Suppressor macrophage (primary cell): ENCODE results near the gene ATP13A3.
A peak's percentile ranks its signal among the peaks of the same experiment; 100 is the strongest.

ENCODE experiments used
- DNase-seq, 4 experiments: peaks; one replicate each; pipeline ENCODE4 v3.0.0-alpha.2; 2020 to 2022

The ATP13A3 gene

DNA sequence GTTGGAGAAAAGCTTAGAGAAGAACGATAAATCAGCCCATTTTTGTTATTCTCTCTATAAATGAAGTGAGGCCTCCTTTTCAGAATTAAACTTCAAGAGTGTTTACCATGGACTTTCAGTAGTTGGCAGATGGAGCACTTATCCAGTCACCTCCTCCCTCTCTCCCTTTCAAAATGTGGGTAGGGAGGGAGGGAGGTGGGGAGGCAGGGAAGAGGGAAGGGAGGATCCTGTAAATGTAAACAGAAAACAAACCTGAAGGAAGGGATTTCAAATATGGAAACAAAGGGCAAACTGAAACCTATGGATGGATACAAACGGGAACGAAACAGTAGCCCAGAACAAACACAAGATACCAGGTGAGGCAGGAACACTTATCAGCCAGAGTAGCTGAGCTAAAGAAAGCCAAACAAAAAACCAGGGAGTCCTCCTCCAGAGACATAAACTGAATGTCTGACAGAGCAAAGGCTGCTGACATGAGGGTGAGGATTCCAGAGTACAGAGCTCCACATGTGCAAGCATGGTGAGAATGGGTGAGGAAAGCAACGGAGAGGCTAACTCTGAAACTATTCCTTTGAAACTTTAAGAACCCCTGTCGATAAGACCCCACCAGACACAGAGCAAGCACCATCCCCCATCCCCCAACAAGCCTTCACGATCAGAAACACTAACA is 46.8 kb downstream of the ATP13A3 start:
- no peak for DNase-seq

DNA sequence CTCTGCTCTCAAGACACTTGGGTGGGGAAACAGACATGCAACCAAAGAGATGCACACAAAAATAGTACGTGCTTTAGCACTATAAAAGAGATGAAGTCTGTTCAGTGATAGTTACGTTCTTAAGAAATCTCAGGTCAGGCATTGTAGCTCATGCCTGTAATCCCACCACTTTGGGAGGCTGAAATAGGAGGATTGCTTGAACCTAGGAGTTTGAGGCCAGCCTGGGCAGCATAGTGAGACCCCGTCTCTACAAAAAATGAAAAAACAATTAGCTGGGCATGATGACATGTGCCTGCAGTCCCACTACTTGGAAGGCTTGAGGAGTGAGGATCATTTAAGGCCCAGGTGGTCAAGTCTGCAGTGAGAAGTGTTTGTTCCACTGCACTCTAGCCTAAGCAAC is 52.3 kb downstream of the ATP13A3 start:
- no peak for DNase-seq

DNA sequence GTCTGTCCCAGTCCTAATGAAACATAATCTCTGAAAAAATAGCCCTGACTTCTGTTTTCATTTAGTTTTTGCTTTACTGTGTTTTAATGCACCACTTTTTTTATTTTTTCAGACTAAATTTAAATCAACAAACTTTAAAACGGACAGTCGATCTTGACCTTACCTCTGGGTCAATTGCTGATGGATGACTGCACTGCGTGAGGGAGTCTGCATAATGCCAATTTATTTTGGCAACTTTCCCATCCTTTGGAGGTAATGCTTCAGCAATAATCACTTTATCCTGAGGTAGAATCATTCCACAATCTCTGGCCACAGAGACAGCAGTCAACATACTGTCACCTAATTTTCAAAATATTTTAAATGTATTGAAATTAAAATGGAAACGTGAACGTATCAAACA is 55.2 kb downstream of the ATP13A3 start:
- no peak for DNase-seq

DNA sequence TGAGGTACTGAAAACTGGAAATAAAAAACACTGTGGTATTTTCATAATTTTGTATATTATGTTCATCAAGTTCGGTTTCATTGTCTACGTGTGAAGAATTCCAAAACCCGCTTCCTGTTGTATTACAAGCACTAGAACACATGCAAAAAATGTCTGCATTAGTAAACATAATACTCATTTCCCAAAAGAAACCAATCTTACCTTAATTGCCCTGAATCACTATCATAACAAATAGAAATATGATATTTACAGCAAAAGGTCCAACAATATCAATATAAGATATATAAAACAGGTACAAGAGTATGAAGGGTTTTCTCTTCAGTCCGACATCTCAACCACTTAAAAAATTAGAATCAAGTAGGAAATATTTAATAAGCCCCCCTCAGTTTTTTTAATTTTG is 61.4 kb downstream of the ATP13A3 start:
- DNase-seq, result no peak

DNA sequence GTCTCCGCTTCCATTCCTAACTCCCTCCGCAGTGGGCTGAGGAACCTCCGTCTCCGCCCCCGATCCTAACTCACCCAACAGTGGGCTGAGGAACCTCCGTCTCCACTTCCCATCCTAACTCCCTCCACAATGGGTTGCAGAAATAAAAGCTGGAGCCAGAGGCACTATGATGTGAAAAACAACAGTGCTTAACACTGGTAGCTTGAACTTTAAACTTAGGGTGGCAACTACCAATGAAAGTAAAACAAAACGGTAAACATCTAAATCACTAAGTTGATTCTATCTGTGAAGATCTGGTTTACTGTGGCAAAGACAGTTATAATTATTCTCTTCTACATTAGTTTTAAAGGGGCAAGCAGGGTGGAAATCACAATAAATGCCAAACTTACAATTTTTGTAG is 61.8 kb downstream of the ATP13A3 start:
- no peak for DNase-seq

DNA sequence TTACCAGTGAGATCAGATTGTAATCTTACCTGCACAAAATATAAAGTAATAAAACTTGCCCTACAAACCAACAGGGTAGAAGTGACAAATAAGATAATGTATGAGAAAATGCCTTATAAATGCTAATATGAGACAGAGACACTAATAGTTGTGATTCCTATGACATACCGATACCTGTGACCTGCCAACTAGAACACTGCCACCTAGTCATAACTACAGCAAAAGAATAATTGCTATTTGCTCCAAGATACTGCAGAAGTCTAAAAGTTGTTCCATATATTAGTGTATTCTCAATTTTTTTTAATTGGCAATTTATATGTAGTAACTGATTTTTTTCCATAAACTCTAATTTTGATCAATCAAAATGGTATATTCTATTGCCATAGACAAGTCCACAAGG is 62.4 kb downstream of the ATP13A3 start:
- DNase-seq, result no peak

DNA sequence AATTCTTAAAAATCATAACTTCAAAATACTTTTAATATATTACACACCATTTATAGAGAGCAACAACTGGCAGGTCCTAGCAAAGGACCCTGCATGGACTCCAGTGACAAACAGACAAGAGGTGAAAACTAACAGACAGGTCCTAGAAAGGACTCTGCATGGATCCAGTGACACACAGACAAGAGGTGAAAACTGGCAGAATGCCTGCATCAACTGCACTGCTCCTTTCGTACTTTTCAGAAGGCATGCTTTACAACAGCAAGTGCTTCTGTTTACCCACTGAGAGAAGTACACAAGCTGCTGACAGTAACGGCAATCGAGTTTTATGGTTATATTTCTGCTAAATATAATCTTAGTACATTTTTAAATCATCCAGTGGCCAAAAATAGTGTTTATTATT is 63.5 kb downstream of the ATP13A3 start:
- no peak for DNase-seq

DNA sequence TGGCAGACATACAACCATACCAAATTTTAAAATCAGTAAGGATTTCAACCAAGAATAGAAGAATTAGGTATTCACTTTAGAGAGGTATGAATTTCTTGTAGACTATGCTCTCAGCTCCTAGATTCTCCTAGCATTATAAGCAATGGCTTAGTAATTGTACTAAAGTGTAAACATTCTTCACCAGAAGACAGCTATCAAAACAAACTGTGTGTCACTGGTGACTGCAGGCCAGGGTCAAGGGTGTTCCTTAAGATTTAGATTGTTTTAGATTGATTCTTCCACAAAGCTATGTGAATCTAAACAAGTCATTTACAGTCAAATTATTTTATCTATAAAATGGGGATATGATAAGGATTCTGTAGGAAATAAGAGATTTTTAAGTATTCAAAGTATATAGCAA is 64.6 kb downstream of the ATP13A3 start:
- DNase-seq, result no peak

DNA sequence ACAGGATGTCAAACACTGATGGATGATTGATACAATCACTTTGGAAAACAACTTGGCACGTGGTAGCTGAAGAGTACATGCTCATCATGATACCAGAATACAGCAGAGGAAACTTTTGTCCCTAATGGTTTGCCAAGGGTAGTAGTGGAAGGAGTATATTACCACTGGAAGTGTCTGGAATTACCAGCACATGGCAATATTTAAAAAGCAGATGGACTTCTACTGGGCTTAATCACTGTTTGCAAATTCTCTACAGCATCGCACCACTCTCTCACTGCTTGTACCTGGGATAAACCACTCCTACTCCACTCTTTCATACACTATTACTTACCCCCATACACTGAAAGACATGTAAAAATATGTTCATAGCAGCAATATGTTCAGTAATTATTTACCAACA is 68.1 kb downstream of the ATP13A3 start:
- DNase-seq, result no peak

DNA sequence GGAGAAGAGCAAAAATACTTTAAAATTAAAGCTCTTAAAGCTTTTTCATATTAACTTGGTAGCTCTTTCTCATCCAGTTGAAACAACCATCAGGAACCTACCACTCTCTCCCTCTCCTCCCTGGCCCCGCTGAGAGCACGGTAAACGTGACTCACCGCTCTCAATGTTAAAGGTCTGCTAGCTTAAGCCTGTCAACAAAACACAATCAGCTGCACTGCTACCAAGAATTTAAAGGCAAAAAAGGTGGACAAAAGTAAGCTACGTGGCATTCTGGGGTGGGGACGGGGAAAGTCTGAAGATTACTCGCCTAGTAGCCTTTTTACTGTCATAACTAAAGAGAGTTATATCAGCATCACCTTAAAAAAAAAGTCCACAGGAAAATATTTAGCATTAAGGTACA is 79.4 kb downstream of the ATP13A3 start:
- DNase-seq, result no peak

DNA sequence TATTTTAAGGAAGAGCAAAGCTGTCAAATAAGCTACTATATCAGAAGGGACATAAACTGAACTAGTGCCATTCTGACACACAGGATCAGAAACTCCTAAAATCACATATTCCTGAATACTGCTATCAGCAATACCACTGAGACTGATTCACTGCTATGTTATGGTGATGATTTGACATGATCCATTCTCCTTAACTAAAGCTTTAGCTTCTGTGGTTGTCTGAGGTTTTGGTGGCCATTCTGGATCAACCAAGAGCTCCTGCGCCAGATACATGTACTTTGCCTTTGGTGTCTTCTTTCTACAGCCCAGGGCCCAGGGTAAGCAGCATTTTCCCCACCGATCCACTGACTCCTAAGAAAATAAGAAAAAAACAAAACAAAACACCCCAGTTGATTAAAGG is 81.0 kb downstream of the ATP13A3 start:
- DNase-seq, result no peak

DNA sequence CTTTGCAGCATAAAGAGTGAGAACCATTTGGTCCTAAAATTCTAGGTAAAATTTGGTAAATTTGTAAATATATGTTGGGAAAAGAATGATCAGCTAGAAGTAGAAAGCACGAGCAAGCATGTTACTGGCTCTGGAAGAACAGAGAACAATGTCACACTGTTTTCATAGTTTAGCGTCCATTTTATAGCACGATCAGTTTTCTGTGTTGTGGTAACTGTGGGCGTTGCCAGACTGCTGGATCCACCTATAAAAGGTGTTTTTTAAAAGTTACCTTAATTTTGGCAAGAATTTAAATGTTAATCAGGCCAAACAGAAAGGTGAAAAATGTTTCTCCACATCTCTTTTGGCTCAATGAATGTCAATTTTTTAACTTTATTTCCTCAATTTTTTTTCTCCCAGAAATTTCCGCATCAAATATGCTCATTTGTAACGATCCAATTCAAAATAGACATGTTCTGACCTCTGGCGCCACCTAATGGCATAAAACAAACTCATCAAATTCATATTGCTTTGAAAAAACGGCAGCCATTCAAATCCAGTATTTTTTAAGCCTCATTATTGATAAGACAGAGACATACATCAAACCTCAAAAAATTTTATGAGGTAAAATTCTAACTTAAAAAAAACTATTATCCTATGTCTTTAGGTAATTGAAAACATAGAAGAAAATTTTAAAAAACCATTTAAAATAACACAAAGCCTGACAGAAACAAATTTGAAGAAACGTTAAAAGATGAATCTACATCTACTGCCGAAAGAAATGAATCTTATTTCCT is 82.2 kb downstream of the ATP13A3 start:
- peak; percentile 55 to 77 (median 62) for DNase-seq

DNA sequence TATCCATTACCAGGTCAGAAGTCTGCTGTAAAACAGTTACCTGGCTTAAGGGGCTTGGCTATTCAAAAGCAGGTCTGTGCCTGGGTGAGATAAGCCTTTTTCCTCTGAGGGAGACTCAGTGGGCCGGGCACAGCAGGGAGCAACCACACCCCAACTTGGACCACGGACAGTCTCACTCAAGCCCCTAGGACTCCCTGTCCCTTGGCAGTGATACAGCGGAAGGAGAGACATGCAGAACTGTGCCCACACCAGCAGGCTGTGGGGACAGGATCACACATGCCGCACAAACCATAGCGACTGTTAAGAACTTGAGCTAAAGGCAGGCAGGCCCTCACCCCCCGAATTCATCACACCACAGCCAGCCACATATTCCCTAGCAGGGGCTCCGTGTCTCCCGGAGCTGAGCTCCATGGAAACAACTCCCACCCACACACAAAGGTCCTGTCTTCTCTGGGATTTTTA is 84.9 kb downstream of the ATP13A3 start:
- DNase-seq, result no peak

DNA sequence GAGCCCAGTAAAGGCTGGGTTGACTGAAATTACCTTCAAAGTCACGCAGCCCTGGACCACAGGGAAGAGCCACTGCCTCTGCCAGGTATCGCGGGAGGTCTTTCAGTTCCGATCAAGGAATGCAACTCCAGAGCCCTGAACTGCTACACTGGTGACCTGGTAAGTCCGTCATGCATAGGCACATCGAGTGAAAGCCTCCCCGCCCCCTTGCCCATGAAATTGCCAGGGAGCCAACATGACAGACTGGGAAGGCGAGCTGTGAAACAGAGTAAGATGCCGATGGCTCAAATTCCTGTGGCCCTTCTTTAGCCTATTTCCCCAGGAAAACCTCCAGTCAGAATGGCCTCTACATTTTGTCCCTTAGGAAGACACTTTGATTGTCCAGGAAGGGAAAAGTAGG is 85.5 kb downstream of the ATP13A3 start:
- no peak for DNase-seq

DNA sequence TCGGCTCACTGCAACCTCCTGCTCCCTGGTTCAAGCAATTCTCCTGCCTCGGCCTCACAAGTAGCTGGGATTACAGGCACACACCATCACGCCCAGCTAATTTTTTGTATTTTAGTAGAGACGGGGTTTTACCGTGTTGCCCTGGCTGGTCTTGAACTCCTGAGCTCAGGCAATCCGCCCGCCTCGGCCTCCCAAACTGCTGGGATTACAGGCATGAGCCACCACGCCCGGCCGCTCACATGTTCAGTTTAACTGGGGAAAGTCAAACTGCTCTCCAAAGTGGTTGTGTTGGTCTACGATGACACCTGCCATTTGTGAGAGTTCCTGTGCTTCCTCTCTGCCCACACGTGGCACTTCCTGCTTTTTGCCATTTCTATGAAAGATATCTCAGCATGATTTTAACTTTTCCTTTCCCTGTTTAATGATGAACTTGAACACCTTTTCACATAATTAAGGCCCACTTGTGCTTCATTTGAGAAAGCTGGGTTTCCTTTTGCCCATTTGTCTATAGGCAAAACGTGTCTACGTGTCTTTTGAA is 86.9 kb downstream of the ATP13A3 start:
- peak in 3 of 4 experiments; percentile 31 to 44 (median 38) for DNase-seq

DNA sequence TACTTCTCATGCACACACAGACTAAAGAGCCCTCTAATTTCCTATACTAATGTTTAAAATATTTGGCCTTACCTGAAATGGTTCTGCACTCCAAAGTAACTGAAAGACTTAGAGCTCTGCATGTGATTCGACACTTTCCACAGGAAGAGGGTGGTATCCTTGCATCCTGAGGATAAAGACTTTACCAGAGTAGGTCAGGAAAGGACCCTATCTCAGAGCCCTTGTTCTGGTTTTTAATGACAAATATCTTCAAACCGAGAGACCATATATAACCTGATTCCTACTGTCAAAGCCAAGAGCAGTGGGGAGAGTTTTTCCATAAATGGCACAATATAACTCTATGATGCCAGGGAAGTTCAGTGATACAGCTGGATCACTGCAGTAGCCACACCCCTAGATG is 87.6 kb downstream of the ATP13A3 start, which contains the start of gene GP5:
Gene GP5 (minus strand): TSS at position 101 of the 400 bp plus-strand sequence. CDS start 984 bp downstream, outside the sequence.
- no peak for DNase-seq

DNA sequence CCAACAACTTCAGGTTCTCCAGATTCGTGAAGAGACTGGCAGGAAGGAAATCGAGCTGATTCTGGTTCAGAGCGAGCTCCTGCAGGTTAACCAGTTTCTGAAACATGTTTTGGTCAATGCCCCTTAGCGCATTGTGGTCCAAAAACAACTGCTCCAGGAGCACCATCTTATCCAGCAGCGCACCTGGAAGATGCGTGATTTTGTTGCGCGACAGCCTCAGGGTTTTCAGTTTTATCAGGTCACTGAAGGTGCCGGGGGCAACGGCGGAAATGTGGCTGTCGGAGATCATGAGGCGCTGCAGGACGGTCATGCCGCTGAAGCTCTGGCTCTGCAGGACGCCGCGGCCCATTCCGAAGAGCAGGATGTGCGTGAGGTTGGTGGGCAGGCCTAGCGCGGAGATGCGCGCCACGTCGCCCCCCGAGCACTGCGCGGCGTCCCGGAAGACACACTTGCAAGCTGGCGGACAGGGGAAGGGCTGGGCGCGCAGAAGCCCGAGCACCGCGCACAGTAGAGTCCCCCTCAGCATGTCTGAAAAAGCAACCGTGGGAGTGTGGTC is 89.0 kb downstream of the ATP13A3 start:
- peak in 1 of 4 experiments; percentile 33 for DNase-seq

DNA sequence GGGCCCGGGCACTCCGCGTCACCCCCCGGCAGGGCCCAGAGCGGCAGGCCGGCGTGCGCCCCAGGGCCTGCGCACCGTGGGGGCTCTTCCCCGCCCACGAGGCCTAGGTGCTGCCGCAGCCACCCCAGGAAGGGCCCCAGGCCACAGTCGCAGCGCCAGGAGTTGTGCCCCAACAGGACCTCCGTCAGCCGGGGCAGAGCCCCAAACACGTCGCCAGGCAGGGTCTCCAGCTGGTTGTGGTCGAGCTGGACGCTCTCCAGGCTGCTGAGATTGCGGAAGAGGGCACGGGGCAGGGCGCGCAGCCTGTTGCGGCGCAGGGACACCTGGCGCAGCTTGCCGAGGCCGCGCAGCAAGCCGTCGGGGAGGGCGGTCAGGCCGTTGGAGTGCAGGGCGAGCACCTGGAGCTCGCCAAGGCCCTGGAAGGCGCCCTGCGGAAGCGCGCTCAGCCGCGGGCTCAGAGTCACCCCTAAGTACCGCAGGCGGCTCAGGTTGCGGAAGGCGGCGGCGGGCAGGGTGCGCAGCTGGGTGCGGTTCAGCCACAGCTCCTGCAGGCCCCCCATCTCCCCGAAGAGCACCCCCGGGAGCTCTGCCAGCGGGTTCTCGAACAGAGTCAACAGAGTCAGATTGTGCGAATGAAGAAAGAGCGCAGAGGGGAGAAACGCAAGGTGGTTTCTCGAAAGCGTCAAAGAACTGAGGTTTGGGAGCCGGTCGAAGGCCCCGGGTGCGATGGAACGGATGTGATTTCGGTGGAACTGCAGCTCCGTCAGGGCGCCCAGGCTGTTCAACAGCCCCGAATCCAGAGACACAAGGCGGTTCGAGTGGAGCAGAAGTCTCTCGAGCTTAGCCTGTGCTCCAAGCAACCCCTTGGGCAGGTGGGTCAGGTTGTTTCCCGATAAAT is 89.7 kb downstream of the ATP13A3 start:
- DNase-seq, result peak in 2 of 4 experiments; percentile 8 to 29

DNA sequence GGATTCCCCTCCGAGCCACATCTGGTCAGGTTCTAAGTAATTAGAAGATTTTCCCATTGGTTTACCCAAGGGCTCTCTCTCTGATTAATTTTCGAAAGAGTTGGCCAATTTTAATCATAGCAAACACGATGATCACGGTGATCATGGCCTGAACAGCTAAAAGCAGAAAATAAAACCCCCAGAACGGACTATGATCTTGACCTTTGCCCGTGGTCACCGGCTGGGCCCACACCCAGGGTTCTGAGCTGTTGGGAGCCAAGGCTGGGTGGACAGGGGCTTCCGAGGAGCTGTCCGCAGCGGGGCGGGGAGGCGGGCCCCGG is 90.3 kb downstream of the ATP13A3 start:
- no peak for DNase-seq

DNA sequence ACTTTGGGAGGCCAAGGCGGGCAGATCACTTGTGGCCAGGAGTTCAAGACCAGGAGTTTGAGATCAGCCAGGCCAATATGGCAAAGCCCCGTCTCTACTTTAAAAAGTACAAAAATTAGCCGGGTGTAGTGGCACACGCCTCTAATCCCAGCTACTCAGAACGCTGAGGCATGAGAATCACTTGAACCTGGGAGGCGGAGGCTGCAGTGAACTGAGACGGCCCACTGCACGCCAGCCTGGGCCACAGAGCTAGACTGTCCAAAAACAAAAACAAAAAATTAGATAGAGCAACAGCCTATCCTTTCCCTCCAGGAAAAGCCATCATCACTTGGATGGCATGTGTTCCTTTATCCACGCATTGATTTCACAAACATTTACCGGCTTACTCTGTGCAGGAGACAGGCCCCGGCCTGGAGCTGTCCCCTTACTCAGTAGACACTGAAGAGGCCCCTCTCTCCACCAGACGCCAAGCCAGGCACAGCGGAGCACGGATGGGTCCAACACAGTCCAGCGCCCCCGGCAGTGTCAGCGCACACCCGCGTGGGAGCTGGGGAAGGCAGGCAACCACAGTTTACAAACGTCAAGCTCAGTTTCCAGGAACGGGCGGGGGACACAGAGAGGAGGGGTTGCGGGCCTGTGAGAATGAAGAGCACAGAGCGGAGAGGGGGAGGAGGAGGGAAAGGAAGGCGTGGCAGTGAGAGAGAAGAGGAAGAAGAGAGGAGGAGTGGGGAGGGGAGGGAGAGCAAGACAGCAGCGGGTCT is 90.8 kb downstream of the ATP13A3 start:
- DNase-seq, result peak in 1 of 4 experiments; percentile 22

DNA sequence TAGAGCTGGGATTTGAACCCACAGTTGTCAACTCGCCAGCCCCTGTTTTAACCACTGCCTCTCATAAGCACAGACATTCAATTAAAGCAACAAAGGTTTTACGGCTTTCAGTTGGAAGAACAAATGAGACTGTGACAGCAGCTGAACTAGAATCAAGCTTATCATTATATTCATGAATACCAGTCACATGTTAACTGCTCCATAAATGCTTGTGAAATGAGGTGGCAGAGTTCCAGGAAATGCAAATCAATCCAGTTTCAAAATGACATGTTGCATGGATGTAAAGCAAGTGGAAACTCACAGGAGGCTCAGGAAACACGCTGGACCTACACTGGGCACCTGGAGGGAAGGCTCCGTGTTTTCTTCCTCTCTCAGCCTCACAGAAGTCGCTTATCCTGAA is 91.6 kb downstream of the ATP13A3 start:
- no peak for DNase-seq

DNA sequence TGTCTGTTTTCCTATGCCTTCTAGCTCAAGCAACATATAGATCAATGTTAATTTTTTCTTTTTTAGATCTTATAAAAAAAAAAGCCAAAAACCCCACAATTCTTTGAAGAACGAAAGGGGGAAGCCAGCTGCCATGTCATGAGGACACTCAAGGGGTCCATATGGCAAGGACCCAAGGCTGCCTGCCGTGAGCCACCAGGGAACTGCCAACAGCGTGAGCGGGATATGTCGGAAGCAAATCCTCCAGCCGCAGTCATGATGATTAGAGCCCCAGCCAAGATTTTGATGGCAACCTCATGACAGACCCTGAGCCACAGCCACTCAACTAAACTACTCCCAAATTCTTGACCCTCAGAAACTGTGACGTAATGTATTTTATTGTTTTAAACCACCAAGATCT is 94.2 kb downstream of the ATP13A3 start:
- DNase-seq, result no peak
